HL-60 (cell line): ENCODE measurements around the gene SNX30.

Experiments
- DNase-seq, 2 experiments: peaks; one replicate each; pipeline ENCODE4 v3.0.0-alpha.2; 2010 to 2020; ENCODE audit warnings: low read depth in 1 of 2, low spot score in 1 of 2
- H3K27ac ChIP-seq: fragments of 250-450 bp; sonication (Bioruptor Pico); replicated peaks from 2 replicates; pipeline ENCODE4 v1.5.1; 2020; ENCODE audit warnings: mild to moderate bottlenecking, moderate library complexity
- H3K27me3 ChIP-seq: fragments of 250-450 bp; sonication (Bioruptor Pico); 2 replicates; pipeline ENCODE4 v1.5.1; 2021; ENCODE audit warnings: mild to moderate bottlenecking, moderate library complexity; ENCODE audit not compliant: insufficient read depth, poor library complexity, severe bottlenecking
- H3K4me3 ChIP-seq: replicated peaks from 2 replicates; pipeline ENCODE4 v1.5.1; 2011; ENCODE audit warnings: mild to moderate bottlenecking, control low read depth, low read length; ENCODE audit not compliant: insufficient read depth
- GABPA ChIP-seq: IDR thresholded peaks from 2 replicates; pipeline ENCODE4 v1.6.1; 2012; ENCODE audit warnings: low read depth
- POLR2AphosphoS5 ChIP-seq: IDR thresholded peaks from 2 replicates; pipeline ENCODE4 v1.6.1; 2012; ENCODE audit warnings: low read depth
- SPI1 ChIP-seq: IDR thresholded peaks from 2 replicates; pipeline ENCODE4 v1.6.1; 2012; ENCODE audit warnings: low read depth, mild to moderate bottlenecking, borderline replicate concordance
- TF ChIP-seq, protein P1 (sequence below): IDR thresholded peaks from one replicate; pipeline ENCODE4 v1.5.1; 2011; ENCODE audit warnings: low read length, control low read depth, inconsistent platforms; ENCODE audit not compliant: insufficient read depth
- TF ChIP-seq, protein P2 (sequence below): IDR thresholded peaks from 2 replicates; pipeline ENCODE4 v1.6.1; 2012; ENCODE audit warnings: low read depth; ENCODE audit not compliant: insufficient replicate concordance

SNX30 gene

DNA sequence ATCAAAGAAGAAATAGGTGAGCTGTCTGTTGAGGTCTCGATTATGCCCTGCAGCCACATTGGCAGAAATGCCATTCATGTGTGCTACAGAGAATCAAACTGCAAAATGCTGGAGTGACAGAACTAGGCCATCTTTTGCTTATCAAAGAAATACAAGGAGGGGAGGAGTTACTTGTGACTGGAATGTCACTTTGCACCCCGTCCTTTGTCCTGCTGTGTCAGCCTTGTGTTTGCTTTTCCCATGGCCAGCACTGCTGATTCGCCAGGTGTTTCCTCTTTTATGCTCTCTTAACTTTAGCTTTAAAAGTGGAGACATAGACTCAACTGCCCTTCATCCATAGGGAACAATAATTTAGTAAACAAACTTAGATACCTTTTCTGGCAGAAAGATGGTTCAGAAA lies 85.8 kb downstream of the SNX30 start:
- Histone ChIP-seq H3K27ac (no peak overlapping the region), H3K4me3 (no peak overlapping the region), H3K27me3 (no peaks in the 10 kb centered on the region)
- no peak for DNase-seq
- TF ChIP-seq, protein P1, sequence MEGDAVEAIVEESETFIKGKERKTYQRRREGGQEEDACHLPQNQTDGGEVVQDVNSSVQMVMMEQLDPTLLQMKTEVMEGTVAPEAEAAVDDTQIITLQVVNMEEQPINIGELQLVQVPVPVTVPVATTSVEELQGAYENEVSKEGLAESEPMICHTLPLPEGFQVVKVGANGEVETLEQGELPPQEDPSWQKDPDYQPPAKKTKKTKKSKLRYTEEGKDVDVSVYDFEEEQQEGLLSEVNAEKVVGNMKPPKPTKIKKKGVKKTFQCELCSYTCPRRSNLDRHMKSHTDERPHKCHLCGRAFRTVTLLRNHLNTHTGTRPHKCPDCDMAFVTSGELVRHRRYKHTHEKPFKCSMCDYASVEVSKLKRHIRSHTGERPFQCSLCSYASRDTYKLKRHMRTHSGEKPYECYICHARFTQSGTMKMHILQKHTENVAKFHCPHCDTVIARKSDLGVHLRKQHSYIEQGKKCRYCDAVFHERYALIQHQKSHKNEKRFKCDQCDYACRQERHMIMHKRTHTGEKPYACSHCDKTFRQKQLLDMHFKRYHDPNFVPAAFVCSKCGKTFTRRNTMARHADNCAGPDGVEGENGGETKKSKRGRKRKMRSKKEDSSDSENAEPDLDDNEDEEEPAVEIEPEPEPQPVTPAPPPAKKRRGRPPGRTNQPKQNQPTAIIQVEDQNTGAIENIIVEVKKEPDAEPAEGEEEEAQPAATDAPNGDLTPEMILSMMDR = no peak
- no peak for TF ChIP-seq POLR2AphosphoS5

DNA sequence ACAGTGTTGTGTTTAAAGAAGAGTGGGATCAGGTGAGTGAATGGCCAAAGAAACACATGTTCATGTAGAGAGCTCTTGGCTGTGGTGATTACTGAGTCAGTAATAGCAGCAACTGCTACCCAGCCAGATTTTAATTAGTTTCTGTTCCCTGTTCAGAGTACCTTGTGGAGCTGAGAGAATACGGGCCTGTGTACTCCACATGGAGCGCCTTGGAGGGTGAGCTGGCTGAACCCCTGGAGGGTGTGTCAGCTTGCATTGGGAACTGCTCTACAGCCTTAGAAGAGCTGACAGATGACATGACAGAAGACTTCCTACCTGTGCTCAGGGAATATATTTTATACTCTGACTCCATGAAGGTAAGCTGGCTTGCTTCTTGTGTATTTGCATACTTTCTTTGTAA lies 87.8 kb downstream of the SNX30 start:
- no peak for DNase-seq
- Histone ChIP-seq H3K4me3 (no peak overlapping the region), H3K27ac (no peak overlapping the region), H3K27me3 (no peaks in the 10 kb centered on the region)
- TF ChIP-seq SPI1 (no peak), GABPA (no peak), POLR2AphosphoS5 (no peak)
- TF ChIP-seq, protein P1 = no peak
- TF ChIP-seq, protein P2, sequence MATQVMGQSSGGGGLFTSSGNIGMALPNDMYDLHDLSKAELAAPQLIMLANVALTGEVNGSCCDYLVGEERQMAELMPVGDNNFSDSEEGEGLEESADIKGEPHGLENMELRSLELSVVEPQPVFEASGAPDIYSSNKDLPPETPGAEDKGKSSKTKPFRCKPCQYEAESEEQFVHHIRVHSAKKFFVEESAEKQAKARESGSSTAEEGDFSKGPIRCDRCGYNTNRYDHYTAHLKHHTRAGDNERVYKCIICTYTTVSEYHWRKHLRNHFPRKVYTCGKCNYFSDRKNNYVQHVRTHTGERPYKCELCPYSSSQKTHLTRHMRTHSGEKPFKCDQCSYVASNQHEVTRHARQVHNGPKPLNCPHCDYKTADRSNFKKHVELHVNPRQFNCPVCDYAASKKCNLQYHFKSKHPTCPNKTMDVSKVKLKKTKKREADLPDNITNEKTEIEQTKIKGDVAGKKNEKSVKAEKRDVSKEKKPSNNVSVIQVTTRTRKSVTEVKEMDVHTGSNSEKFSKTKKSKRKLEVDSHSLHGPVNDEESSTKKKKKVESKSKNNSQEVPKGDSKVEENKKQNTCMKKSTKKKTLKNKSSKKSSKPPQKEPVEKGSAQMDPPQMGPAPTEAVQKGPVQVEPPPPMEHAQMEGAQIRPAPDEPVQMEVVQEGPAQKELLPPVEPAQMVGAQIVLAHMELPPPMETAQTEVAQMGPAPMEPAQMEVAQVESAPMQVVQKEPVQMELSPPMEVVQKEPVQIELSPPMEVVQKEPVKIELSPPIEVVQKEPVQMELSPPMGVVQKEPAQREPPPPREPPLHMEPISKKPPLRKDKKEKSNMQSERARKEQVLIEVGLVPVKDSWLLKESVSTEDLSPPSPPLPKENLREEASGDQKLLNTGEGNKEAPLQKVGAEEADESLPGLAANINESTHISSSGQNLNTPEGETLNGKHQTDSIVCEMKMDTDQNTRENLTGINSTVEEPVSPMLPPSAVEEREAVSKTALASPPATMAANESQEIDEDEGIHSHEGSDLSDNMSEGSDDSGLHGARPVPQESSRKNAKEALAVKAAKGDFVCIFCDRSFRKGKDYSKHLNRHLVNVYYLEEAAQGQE = no peak

GRCh38 chr9:112839331-112839730 lies 88.8 kb downstream of the SNX30 start:
- no peak overlapping the region for H3K27ac ChIP-seq
- H3K27me3 ChIP-seq = no peaks in the 10 kb centered on the region
- peak in 1 of 2 experiments; percentile 53 for DNase-seq
- no peak overlapping the region for H3K4me3 ChIP-seq
- TF ChIP-seq POLR2AphosphoS5 (no peak), GABPA (no peak), SPI1 (no peak)
- TF ChIP-seq, protein P2 = no peak
- TF ChIP-seq, protein P1 = no peak

DNA sequence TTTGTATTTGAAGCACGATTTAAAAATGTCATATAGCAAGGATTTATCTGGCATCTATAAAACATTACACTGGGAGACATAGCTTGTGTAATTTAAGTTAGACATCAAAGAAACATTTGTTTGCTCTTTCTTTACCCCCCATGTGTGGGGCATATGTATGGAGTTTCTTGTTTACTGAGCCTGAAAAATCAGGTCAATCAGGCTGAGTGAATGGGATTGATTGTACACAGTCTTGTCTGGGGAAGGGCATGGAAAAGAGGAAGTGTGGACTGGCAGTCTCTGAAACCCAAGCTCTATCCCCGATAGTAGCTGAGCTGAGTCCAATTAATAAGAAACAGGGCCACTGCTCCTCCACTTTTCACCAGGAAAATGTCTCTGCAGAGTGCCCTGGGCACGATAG lies 90.7 kb downstream of the SNX30 start:
- no peak overlapping the region for H3K4me3 ChIP-seq
- H3K27me3 ChIP-seq = no peaks in the 10 kb centered on the region
- no peak for DNase-seq
- TF ChIP-seq, protein P1 = no peak
- peak; percentile 96 for TF ChIP-seq SPI1
- H3K27ac ChIP-seq = no peak overlapping the region
